Fibroblast of lung (primary cell): ENCODE data around the gene AGBL4.

Experiments
- EZH2 ChIP-seq: IDR thresholded peaks from 2 replicates; pipeline ENCODE4 v1.5.1; 2012; ENCODE audit warnings: low read length, control low read depth, mild to moderate bottlenecking; ENCODE audit errors: missing control alignments
- TF ChIP-seq, protein P1 (sequence below), 2 donors: IDR thresholded peaks in 1 of 2; conservative IDR thresholded peaks in 1 of 2; 1 replicate in 1 of 2; 2 replicates in 1 of 2; pipeline ENCODE4 v1.5.1; 2011 to 2012; ENCODE audit warnings: low read length in 2 of 2, control low read depth in 1 of 2, inconsistent platforms in 1 of 2, low read depth in 1 of 2, mild to moderate bottlenecking in 1 of 2

DNA sequence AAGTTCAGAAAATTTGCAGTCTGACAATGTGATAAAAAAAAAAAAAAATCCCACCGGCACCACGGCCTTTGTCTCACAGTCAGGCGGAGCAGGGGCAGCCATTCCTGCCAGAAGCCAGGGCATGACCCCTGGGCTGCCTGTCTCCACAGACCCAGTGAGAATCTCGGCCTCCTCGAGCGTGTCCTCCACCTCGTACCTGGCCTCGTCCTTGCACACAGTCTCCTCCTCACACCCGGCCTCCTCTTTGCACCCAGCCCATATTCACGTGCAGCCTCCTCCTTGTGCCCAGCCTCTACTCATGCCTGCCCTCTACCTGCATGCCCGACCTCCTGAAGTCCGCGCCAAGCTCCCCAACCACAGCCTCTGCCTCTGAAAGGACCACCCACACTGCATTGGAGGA is 182.0 kb downstream of the AGBL4 start:
- TF ChIP-seq, protein P1, sequence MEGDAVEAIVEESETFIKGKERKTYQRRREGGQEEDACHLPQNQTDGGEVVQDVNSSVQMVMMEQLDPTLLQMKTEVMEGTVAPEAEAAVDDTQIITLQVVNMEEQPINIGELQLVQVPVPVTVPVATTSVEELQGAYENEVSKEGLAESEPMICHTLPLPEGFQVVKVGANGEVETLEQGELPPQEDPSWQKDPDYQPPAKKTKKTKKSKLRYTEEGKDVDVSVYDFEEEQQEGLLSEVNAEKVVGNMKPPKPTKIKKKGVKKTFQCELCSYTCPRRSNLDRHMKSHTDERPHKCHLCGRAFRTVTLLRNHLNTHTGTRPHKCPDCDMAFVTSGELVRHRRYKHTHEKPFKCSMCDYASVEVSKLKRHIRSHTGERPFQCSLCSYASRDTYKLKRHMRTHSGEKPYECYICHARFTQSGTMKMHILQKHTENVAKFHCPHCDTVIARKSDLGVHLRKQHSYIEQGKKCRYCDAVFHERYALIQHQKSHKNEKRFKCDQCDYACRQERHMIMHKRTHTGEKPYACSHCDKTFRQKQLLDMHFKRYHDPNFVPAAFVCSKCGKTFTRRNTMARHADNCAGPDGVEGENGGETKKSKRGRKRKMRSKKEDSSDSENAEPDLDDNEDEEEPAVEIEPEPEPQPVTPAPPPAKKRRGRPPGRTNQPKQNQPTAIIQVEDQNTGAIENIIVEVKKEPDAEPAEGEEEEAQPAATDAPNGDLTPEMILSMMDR (conservative IDR thresholded peaks at IDR 0.05 in 1 of 2, IDR thresholded peaks at IDR 0.05 in 1 of 2; ENCODE audit: low read depth in 1 of 2, low read length in 2 of 2): no peak
- no peak for TF ChIP-seq EZH2
